HG03457 (cell line): ENCODE data around the gene LSM4.
"Not testable (repeated sequence)": the region's sequence is repeated elsewhere in the genome, so short reads cannot be mapped to it uniquely, and the experiment has no call there.

Experiments
- ATAC-seq: cut with Tn5 transposase; IDR thresholded peaks from one replicate; pipeline ENCODE4 v1.9.1; 2021; ENCODE audit warnings: moderate number of reproducible peaks; ENCODE audit not compliant: unreplicated experiment

The LSM4 gene

DNA sequence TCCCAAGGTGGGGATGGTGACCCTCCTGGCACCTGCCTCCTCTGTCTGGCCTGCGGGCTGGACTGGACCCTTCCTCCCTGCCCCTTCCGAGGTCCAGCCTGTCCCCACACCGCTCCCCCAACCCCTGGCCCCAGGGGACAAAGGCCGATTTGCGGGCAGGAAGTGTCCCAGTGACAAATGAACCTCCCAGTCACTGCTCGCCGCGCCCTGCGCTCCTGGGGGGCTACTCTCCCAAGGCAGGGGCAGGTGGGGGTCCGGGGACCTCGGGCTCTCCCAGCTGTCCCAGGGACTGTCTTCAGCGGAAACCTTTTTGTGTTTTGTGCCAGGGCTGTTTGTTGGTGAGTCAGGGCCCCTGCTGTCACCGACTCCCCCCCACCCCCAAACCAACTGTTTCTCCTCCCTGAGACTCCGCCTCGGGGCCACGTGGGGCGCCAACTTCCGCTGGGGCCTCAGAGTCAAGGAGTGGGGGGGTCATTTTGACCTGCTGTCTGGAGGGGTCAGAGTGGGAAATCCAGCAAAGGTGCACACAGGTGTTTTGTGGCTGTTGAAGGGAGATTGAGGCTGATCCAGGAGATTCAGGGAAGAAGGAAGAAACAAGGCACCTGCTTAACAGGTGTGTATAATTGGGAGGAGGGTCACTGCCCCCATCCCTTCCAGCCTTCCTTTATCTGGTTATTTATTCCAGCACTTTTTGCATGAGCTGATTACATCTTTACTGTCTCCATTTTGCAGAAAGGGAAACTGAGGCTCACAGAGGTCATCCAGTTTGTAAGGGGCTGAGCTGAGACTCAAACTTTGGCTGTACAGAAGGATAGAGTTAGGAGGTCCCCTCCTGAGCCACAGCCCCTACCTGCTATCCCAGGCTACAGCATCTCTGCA, 18.4 kb upstream of the LSM4 start:
- ATAC-seq = no peak

- ATAC-seq = no peak
These were observed 17.5 kb upstream of the LSM4 start, which contains the start of gene PGPEP1 for GRCh38 chr19:18340190-18340989. PGPEP1 (plus strand) TSS chr19:18340598; CDS start chr19:18340682, 84 bp downstream.

DNA sequence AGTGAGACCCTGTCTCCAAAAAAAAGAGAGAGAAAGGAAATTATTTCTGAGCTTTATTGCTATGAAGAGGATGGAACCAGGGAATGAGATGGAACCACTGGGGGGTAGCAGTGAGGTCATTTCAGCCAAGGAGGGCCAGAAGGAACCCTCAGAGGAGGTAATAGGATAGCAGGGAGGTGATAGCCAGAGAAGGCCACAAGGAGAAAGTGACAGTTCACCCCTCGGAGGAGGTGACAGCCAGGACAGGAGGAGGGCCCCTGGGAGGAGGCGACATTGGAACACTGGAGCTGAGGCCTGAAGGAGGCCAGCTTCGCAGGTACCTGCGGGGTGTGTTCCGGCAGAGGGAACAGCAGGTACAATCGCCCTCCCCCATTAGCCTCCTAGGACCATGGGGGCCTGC, 16.8 kb upstream of the LSM4 start:
- ATAC-seq = no peak

DNA sequence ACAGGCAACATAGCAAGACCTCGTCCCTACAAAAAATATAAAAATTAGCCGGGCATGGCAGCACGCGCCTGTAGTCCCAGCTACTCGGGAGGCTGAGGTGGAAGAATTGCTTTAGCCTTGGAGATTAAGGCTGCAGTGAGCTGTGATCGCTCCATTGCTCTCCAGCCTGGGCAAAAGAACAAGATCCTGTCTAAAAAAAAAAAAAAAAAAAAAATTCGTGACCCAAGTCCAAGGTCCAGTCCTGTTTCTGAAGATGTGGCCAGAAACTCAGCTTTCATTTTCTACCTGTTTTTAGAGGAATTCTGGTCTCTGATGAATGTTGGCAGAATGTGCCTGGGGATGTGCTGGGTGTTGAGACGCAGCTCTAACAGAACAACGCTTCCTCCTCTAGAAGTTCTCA, 15.7 kb upstream of the LSM4 start:
- ATAC-seq = no peak

DNA sequence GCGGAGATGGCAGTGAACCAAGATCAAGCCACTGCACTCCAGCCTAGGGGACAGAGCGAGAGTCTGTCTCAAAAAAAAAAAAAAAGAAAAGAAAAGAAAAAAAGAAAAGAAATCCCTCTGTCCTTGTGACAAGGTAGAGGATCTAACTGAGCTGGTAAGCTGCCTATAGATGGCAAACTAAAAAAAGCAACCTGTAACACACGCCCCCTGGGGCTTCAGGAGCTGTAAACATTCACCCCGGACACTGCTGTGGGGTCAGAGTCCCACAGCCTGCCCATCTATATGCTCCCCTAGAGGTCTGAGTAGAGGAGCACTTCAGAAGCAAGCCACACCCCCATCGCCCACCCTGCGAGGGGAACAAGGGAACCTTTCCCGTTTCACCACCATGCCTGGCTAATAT, 13.2 kb upstream of the LSM4 start:
- ATAC-seq = no peak

DNA sequence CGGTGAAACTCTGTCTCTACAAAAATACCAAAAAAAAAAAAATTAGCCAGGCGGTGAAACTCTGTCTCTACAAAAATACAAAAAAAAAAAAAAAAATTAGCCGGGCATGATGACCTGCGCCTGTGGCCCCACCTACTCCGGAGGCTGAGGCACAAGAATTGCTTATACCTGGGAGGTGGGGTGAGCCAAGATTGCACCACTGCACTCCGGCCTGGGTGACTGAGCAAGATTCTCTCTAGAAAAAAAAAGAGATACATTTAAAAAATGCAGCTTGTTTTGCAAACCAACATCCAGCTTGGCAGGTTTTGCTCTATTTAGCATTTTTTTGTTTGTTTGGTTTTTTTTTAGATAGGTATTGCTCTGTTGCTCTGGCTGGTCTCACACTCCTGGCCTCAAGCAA, 10.8 kb upstream of the LSM4 start:
- no peak for ATAC-seq

GRCh38 chr19:18332917-18333530, 10.1 kb upstream of the LSM4 start:
- ATAC-seq = no peak

DNA sequence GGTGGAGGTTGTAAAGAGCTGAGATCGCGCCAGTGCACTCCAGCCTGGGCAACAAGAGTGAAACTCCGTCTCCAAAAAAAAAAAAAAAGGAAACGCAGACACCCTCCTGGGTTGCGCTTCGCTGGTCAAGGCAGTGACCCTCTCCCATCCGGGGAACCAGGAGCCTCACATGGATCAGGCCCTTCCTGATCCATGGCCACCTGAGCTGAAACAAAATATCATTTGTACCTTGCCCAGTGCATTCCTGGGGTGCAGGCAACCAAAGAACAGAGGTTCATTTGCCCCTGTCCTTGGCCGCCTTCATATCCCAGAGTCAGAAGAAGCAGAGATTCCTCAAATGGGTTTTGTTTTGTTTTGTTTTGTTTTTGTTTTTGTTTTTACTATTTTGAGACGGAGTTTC, 8.0 kb upstream of the LSM4 start:
- ATAC-seq = no peak

GRCh38 chr19:18329035-18329376, 6.1 kb upstream of the LSM4 start:
- no peak for ATAC-seq

- ATAC-seq = peak; percentile 51
These were observed 5.6 kb upstream of the LSM4 start for GRCh38 chr19:18328340-18329034.

DNA sequence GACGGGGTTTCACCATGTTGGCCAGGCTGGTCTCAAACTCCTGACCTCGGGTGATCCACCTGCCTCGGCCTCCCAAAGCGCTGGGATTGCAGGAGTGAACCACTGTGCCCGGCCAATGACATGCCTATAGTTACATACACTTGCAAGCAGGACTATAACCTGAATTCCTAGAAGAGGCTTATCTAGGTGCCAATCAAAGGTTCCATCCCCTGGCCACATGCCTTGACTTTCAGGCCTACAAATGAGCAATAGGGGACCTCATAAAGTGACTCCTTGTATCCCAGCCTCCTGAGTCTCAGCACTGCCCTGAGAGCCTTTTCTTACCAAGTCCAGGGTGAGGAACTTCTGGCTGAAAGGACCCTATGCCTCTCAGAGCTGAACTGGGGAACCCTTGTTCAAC, 3.9 kb upstream of the LSM4 start:
- no peak for ATAC-seq

- ATAC-seq = not testable (repeated sequence)
These were observed 1.5 kb upstream of the LSM4 start for GRCh38 chr19:18324373-18324731.

DNA sequence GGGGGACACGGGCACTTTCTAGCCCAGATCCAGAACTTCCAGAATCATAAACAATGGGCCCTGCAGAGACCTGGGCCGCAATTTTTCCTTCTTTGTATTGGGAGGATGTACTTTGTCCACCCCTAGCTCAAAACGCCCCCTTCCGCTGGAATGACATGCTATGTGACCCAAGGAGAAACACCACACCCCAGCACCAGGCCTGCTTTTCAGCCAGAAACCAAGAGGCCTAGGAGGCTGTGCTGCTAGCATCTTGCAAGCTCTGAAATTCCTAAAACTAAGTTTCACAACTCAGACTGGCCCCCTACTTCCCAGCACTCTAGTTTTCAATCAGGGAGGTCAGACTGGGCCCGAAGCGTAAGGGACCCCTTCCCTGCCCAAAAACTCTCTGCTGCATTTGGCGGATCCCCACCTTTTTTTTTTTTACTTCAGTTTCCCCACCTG, 538 bp downstream of the LSM4 start:
- no peak for ATAC-seq

DNA sequence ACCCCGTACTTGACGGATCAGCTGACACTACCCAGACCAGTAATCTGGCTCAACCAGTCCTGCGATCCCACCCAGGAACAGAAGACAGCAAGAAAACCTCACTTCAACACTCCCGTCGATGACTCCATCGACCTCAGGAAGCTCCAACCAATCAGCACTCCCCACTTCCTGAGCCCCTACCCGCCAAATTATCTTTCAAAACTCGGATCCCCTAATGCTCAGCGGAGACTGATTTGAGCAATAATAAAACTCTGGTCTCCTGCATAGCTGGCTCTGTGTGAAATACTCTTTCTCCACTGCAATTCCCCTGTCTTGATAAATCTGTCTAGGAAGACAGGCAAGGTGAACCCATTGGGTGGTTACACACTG, 1.2 kb downstream of the LSM4 start:
- no peak for ATAC-seq

GRCh38 chr19:18320865-18321733, 1.8 kb downstream of the LSM4 start:
- no peak for ATAC-seq

- no peak for ATAC-seq
These were observed 3.2 kb downstream of the LSM4 start for GRCh38 chr19:18319591-18320135.

- ATAC-seq = no peak
These were observed 4.7 kb downstream of the LSM4 start for GRCh38 chr19:18317961-18318800.

DNA sequence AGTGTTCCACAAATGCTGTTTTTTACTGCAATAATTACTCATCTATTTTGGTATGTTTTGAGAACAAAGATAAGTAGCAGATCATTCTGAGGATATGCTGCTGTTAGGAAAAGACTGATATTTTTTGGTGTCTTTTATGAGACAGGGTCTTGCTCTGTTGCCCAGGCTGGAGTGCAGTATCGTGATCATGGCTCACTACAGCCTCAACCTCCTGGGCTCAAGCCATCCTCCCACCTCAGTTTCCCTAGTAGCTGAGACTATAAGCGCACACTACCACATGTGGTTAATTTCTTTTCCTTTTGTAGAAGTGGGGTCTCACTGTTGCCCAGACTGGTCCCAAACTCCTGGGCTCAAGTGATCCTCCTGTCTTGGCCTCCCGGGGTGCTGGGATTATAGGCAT, 9.5 kb downstream of the LSM4 start:
- no peak for ATAC-seq

- no peak for ATAC-seq
These were observed 10.8 kb downstream of the LSM4 start for GRCh38 chr19:18312092-18312534.
